T-cell (primary cell): ENCODE measurements around the gene NKAIN2. TPM values are rescaled to one million over a fixed set of nuclear protein-coding genes. Genes with fewer than 3 reads are reported as not detected.
"Not testable (repeated sequence)": the region's sequence is repeated elsewhere in the genome, so short reads cannot be mapped to it uniquely, and the experiment has no call there.

Experiments
- ATAC-seq, 4 experiments: fragments of 200-7000 bp in 3 of 4; fragments of 150-1000 bp in 1 of 4; cut with Tn5 transposase; replicated peaks in 1 of 4; 1 replicate in 3 of 4; 2 replicates in 1 of 4; pipeline ENCODE4 v1.10.0; 2021; ENCODE audit warnings: moderate library complexity in 3 of 4, mild to moderate bottlenecking in 2 of 4, moderate number of reproducible peaks in 1 of 4
- CTCF ChIA-PET, 2 donors: fragments of 300-600 bp; sonication (Branson Sonifier 250); formaldehyde crosslinking; loops; one replicate each; lab custom pipeline; 2022; ENCODE audit warnings: antibody characterized with exemption in 2 of 2; lab: Charles Lee
- POLR2A ChIA-PET, 2 donors: fragments of 300-600 bp; sonication (Branson Sonifier 250); formaldehyde crosslinking; loops; one replicate each; lab custom pipeline; 2022; ENCODE audit warnings: antibody characterized with exemption in 2 of 2; lab: Charles Lee
- DNase-seq, 35 experiments: peaks; one replicate each; pipeline versions ENCODE4 v3.0.0 to v3.0.0-alpha.2; 2013 to 2023
- H3K27ac ChIP-seq: one replicate; pipeline ENCODE4 v1.5.1; 2013; ENCODE audit warnings: low read length
- H3K27me3 ChIP-seq, 2 experiments: replicated peaks in 1 of 2; 1 replicate in 1 of 2; 2 replicates in 1 of 2; pipeline versions ENCODE4 v1.6.1 to v1.7.0; 2013; ENCODE audit warnings: low read length in 1 of 2, mixed read lengths in 1 of 2; ENCODE audit not compliant: control insufficient read depth in 2 of 2, insufficient read depth in 2 of 2; ENCODE audit errors: extremely low read depth in 1 of 2
- H3K36me3 ChIP-seq, 2 donors: 1 replicate in 1 of 2; 2 replicates in 1 of 2; pipeline versions ENCODE4 v1.6.1 to v1.7.0; 2013; ENCODE audit warnings: low read length in 1 of 2; ENCODE audit not compliant: control insufficient read depth in 2 of 2, insufficient read depth in 1 of 2; ENCODE audit errors: extremely low read depth in 1 of 2
- H3K4me1 ChIP-seq, 2 experiments: 1 replicate in 1 of 2; 2 replicates in 1 of 2; pipeline versions ENCODE4 v1.6.1 to v1.7.0; 2013; ENCODE audit warnings: low read length in 2 of 2, mixed read lengths in 1 of 2; ENCODE audit not compliant: insufficient read depth in 2 of 2, control insufficient read depth in 1 of 2; ENCODE audit errors: extremely low read depth in 1 of 2
- H3K4me3 ChIP-seq, 2 donors: 1 replicate in 1 of 2; 2 replicates in 1 of 2; pipeline versions ENCODE4 v1.5.1 to v1.7.0; 2013; ENCODE audit warnings: mild to moderate bottlenecking in 2 of 2, low read length in 1 of 2, moderate library complexity in 1 of 2; ENCODE audit not compliant: control insufficient read depth in 1 of 2; ENCODE audit errors: extremely low read depth in 1 of 2
- H3K9me3 ChIP-seq: 2 replicates; pipeline ENCODE4 v1.7.0; 2013
- H3K27ac Mint-ChIP-seq, 2 donors: one replicate each; pipeline ENCODE4 v1.8.0; 2020 to 2021; ENCODE audit warnings: mild to moderate bottlenecking in 2 of 2, mixed read lengths in 2 of 2
- H3K27me3 Mint-ChIP-seq, 2 donors: one replicate each; pipeline ENCODE4 v1.8.0; 2021 to 2022; ENCODE audit warnings: mixed read lengths in 2 of 2
- H3K36me3 Mint-ChIP-seq: one replicate; pipeline ENCODE4 v1.8.0; 2021; ENCODE audit warnings: mixed read lengths
- H3K4me1 Mint-ChIP-seq, 3 donors: one replicate each; pipeline ENCODE4 v1.8.0; 2020 to 2022; ENCODE audit warnings: mixed read lengths in 3 of 3, mild to moderate bottlenecking in 1 of 3
- H3K4me3 Mint-ChIP-seq, 3 donors: one replicate each; pipeline ENCODE4 v1.8.0; 2020 to 2022; ENCODE audit warnings: mild to moderate bottlenecking in 3 of 3, mixed read lengths in 3 of 3, moderate library complexity in 3 of 3
- H3K9me3 Mint-ChIP-seq, 3 donors: one replicate each; pipeline ENCODE4 v1.8.0; 2020 to 2022; ENCODE audit warnings: mixed read lengths in 3 of 3
- WGBS: methylation state at CpG from one replicate; pipeline ENCODE4 v1.1.5; 2013; ENCODE audit warnings: missing lambda C conversion rate; ENCODE audit not compliant: insufficient coverage; 5-methylcytosine and 5-hydroxymethylcytosine counted together
- total RNA-seq, 35 experiments: library from RNA in 6 of 35; stranded (reverse) in 6 of 35; fragments of 120-200 nt in 1 of 35; gene quantifications; one replicate each; pipeline versions ENCODE4 v1.2.1 to v1.2.4 and lab custom pipeline; 2013 to 2026

The NKAIN2 gene
- total RNA-seq, 5 donors from 2014 or later (not counting 1 experiment from before 2014, with no cell fraction given): 0.13 TPM; not detected in 4

DNA sequence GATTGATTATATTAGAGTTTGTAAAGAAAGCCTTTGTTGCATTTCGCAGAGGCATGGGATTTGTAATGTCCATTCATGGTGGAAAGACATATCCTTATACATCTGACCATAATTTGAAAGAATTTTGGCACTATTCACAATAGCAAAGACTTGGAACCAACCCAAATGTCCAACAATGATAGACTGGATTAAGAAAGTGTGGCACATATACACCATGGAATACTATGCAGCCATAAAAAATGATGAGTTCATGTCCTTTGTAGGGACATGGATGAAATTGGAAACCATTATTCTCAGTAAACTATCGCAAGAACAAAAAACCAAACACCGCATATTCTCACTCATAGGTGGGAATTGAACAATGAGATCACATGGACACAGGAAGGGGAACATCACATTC lies 119.7 kb downstream of the NKAIN2 start:
- H3K4me1 ChIP-seq, H3K27ac Mint-ChIP-seq, DNase-seq, H3K4me3 Mint-ChIP-seq, H3K27me3 ChIP-seq, H3K9me3 ChIP-seq, H3K36me3 Mint-ChIP-seq, H3K36me3 ChIP-seq, ATAC-seq, H3K4me1 Mint-ChIP-seq, CTCF ChIA-PET, POLR2A ChIA-PET, H3K9me3 Mint-ChIP-seq, H3K27me3 Mint-ChIP-seq, H3K4me3 ChIP-seq, H3K27ac ChIP-seq: not testable (repeated sequence)
- no CpG with 5 or more reads among the region's 3 CpGs for WGBS

DNA sequence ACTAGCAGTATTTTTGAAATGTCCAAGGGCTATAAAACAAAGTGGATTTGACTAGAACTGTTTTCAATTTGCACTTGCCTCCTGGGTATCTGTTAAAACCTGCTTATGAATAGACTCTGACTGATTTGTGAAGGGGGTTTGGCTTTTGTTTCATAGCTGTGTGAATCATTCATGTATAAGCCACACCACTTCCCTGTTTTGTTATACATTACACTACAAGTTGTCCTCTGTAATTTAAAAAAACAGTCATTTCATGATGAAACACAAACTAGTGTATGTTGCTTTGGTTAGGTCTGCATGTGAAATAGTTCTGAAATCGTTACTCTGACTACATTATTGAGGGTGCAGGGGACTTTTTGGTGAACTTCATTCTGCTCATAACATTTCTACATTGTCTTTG lies 121.7 kb downstream of the NKAIN2 start:
- H3K27ac ChIP-seq: no peak overlapping the region
- POLR2A ChIA-PET: no interaction called here
- Mint-ChIP-seq H3K36me3 (no peaks in the 10 kb centered on the region), H3K4me1 (no peaks in the 10 kb centered on the region), H3K27ac (no peak overlapping the region), H3K9me3 (peaks cover 2 to 9% (median 5%) of the 10 kb centered on the region in 3 donors), H3K27me3 (no peaks in the 10 kb centered on the region), H3K4me3 (no peak overlapping the region)
- WGBS: no CpG with 5 or more reads among the region's 1 CpG
- CTCF ChIA-PET: no interaction called here
- no peak overlapping the region for H3K4me3 ChIP-seq
- H3K36me3 ChIP-seq: no peaks in the 10 kb centered on the region
- H3K27me3 ChIP-seq: no peaks in the 10 kb centered on the region
- no peak for ATAC-seq
- DNase-seq: no peak
- no peaks in the 10 kb centered on the region for H3K4me1 ChIP-seq
- H3K9me3 ChIP-seq: no peaks in the 10 kb centered on the region

DNA sequence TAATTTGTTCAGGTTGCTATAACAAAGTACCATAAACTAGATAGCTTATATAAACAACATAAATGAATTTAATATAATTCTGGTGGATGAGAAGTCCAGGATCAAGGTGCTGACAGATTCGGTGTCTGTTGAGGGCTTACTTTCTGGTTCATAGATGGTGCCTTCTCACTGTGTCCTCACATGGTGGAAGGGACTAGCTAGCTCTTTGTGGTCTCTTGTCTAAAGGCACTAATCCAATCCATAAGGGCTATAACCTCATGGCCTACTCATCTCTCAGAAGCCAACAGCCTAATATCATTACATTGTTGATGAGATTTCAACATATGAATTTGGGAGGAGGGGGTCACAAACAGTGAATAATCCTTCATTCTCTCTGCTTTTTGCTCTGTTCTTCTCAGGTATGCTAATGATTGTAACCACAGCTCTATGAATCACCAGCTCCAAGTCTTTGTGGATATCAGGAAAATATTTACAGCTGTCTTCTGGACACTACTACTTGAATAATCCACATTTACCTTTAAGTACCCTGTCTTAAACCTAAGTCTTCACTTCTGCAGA lies 122.3 kb downstream of the NKAIN2 start:
- WGBS: no CpG with 5 or more reads among the region's 1 CpG
- DNase-seq: no peak
- ChIA-PET CTCF (no interaction called here), POLR2A (no interaction called here)
- no peak overlapping the region for H3K27ac ChIP-seq
- no peak for ATAC-seq
- peaks cover 2 to 9% (median 5%) of the 10 kb centered on the region in 3 donors for H3K9me3 Mint-ChIP-seq
- H3K27me3 ChIP-seq: no peaks in the 10 kb centered on the region
- no peaks in the 10 kb centered on the region for H3K9me3 ChIP-seq
- no peak overlapping the region for H3K4me3 ChIP-seq
- no peaks in the 10 kb centered on the region for H3K36me3 Mint-ChIP-seq
- no peaks in the 10 kb centered on the region for H3K4me1 ChIP-seq
- no peak overlapping the region for H3K27ac Mint-ChIP-seq
- no peak overlapping the region for H3K4me3 Mint-ChIP-seq
- H3K36me3 ChIP-seq: no peaks in the 10 kb centered on the region
- H3K27me3 Mint-ChIP-seq: no peaks in the 10 kb centered on the region
- no peaks in the 10 kb centered on the region for H3K4me1 Mint-ChIP-seq

DNA sequence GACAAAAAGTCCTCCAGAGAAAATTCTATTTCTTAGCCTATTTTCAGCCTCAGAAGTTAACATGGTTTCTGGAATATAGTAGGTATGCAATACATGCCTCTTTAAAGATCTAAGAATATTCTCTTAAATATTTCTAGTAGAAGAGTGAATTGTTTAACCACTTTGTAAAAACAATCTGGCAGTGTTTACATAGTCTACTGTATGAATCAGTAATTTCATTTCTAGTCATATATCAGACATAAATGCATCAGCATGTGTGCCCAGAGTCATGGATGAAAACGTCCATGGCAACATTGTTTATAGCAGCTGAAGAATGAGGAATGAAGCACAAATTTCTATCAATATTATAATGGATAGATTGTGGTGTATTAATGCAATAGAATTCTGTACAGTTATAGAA lies 124.9 kb downstream of the NKAIN2 start:
- no CpG with 5 or more reads among the region's 1 CpG for WGBS
- no peaks in the 10 kb centered on the region for H3K36me3 ChIP-seq
- ATAC-seq (no peak), DNase-seq (no peak)
- H3K27ac ChIP-seq: no peak overlapping the region
- no peaks in the 10 kb centered on the region for H3K27me3 ChIP-seq
- H3K9me3 ChIP-seq: no peaks in the 10 kb centered on the region
- no peak overlapping the region for H3K4me3 ChIP-seq
- no peaks in the 10 kb centered on the region for H3K27me3 Mint-ChIP-seq
- no peak overlapping the region for H3K27ac Mint-ChIP-seq
- no peak overlapping the region for H3K4me3 Mint-ChIP-seq
- no peaks in the 10 kb centered on the region for H3K36me3 Mint-ChIP-seq
- CTCF ChIA-PET: no interaction called here
- H3K9me3 Mint-ChIP-seq: peaks cover 0 to 5% (median 3%) of the 10 kb centered on the region in 3 donors
- POLR2A ChIA-PET: no interaction called here
- H3K4me1 ChIP-seq: no peaks in the 10 kb centered on the region
- H3K4me1 Mint-ChIP-seq: no peaks in the 10 kb centered on the region

DNA sequence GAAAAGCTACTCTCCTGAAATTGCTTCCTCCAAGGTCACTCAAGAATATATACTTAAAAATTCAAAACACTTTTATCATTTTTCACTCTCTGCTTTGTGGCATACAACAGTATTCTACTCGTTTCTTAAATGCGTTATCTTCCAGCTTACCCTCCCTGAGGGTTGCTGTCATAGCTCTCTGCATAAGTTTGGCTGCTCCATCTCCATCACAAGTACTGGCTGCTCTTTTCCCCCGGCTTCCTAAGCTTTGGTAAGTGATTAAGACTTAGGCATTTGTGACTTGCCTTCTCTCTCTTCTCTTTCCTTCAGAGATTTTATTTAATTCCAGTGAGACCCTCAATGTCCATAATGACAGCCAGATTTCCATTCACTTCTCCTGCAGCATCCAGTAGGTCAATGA lies 128.3 kb downstream of the NKAIN2 start:
- no peak overlapping the region for H3K27ac Mint-ChIP-seq
- no peak overlapping the region for H3K27ac ChIP-seq
- H3K36me3 ChIP-seq: no peaks in the 10 kb centered on the region
- POLR2A ChIA-PET: no interaction called here
- no peak overlapping the region for H3K4me3 Mint-ChIP-seq
- H3K27me3 Mint-ChIP-seq: no peaks in the 10 kb centered on the region
- H3K27me3 ChIP-seq: no peaks in the 10 kb centered on the region
- CTCF ChIA-PET: no interaction called here
- H3K36me3 Mint-ChIP-seq: no peaks in the 10 kb centered on the region
- WGBS: 75% methylated on average over 2 of the region's 3 CpGs
- DNase-seq (no peak), ATAC-seq (no peak)
- no peak overlapping the region for H3K4me3 ChIP-seq
- no peaks in the 10 kb centered on the region for H3K4me1 Mint-ChIP-seq
- no peaks in the 10 kb centered on the region for H3K4me1 ChIP-seq
- H3K9me3 ChIP-seq: no peaks in the 10 kb centered on the region
- peaks cover 0 to 5% (median 3%) of the 10 kb centered on the region in 3 donors for H3K9me3 Mint-ChIP-seq

DNA sequence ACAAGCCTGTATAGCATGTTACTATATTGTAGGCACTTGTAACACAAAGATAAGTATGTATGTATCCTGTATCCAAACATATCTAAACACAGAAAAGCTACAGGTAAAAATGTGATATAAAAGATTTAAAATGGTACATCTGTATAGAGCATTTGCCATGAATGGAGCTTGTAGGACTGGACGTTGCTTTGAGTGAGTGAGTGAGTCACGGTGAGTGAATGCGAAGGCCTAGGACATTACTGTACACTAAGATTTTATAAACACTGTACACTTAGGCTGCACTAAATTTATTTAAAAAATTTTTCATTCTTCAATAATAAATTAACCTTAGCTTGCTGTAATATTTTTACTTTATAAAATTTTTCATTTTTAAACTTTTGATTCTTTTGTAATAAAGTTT lies 136.9 kb downstream of the NKAIN2 start:
- ATAC-seq (no peak), DNase-seq (no peak)
- Histone ChIP-seq H3K36me3 (no peaks in the 10 kb centered on the region), H3K27me3 (no peaks in the 10 kb centered on the region), H3K27ac (no peak overlapping the region), H3K4me1 (no peaks in the 10 kb centered on the region), H3K9me3 (no peaks in the 10 kb centered on the region), H3K4me3 (no peak overlapping the region)
- Mint-ChIP-seq H3K27ac (no peak overlapping the region), H3K4me1 (no peaks in the 10 kb centered on the region), H3K27me3 (no peaks in the 10 kb centered on the region), H3K4me3 (no peak overlapping the region), H3K36me3 (no peaks in the 10 kb centered on the region), H3K9me3 (peaks cover 0 to 4% (median 0%) of the 10 kb centered on the region in 3 donors)
- ChIA-PET POLR2A (no interaction called here), CTCF (no interaction called here)
- WGBS: no CpG with 5 or more reads among the region's 3 CpGs

DNA sequence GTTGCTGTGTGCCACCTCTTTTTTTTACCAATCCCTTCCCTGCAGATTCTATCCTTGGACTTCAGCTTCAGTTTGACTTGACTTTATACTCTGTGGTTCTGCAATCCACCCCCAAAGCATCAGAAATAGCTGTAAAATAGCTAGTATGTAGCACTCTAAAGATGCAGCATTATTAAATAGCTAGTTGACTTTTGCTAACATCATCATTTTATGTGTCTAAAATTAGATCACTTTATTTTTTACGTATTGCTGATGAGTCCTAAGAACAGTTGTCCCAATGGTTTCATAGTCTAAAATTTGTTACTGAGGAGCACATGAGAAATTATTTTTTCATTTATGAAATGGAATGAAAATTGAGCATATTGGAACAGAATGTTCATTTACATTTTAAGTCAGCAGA lies 138.2 kb downstream of the NKAIN2 start:
- Histone ChIP-seq H3K4me3 (no peak overlapping the region), H3K4me1 (no peaks in the 10 kb centered on the region), H3K27me3 (no peaks in the 10 kb centered on the region), H3K27ac (no peak overlapping the region), H3K9me3 (no peaks in the 10 kb centered on the region), H3K36me3 (no peaks in the 10 kb centered on the region)
- Mint-ChIP-seq H3K36me3 (no peaks in the 10 kb centered on the region), H3K4me1 (no peaks in the 10 kb centered on the region), H3K4me3 (no peak overlapping the region), H3K9me3 (peaks cover 0 to 4% (median 0%) of the 10 kb centered on the region in 3 donors), H3K27me3 (no peaks in the 10 kb centered on the region), H3K27ac (no peak overlapping the region)
- WGBS: 100% methylated on average over 1 of the region's 1 CpG
- ATAC-seq (no peak), DNase-seq (no peak)
- POLR2A ChIA-PET: no interaction called here
- CTCF ChIA-PET: no interaction called here
